MM.1S (cell line): ENCODE data around the gene LDLRAD4.

Experiments
- DNase-seq: peaks from one replicate; pipeline ENCODE4 v3.0.0-alpha.2; 2015
- H2AFZ ChIP-seq: fragments of 300-600 bp; sonication (generic); 2 replicates; pipeline ENCODE4 v1.6.0; 2016; ENCODE audit warnings: antibody characterized with exemption, low read length
- H3F3A ChIP-seq: fragments of 300-600 bp; sonication (generic); 2 replicates; pipeline ENCODE4 v1.6.1; 2016; ENCODE audit warnings: mild to moderate bottlenecking, antibody characterized with exemption, low read length, moderate library complexity, mixed read lengths; ENCODE audit not compliant: insufficient read depth
- H3K27ac ChIP-seq: fragments of 300-600 bp; sonication (generic); 2 replicates; pipeline ENCODE4 v1.5.1; 2016; ENCODE audit warnings: mild to moderate bottlenecking, low read length
- H3K27me3 ChIP-seq: fragments of 300-600 bp; sonication (generic); replicated peaks from 2 replicates; pipeline ENCODE4 v1.6.0; 2016; ENCODE audit warnings: low read length; ENCODE audit not compliant: insufficient read depth
- H3K36me3 ChIP-seq: fragments of 300-600 bp; sonication (generic); replicated peaks from 2 replicates; pipeline ENCODE4 v1.6.1; 2016; ENCODE audit warnings: mild to moderate bottlenecking, low read length, mixed read lengths; ENCODE audit not compliant: insufficient read depth
- H3K4me1 ChIP-seq: fragments of 300-600 bp; sonication (generic); 2 replicates; pipeline ENCODE4 v1.6.1; 2016; ENCODE audit warnings: low read length, mixed read lengths
- H3K4me2 ChIP-seq: fragments of 300-600 bp; sonication (generic); 2 replicates; pipeline ENCODE4 v1.6.0; 2016; ENCODE audit warnings: low read depth, low read length
- H3K4me3 ChIP-seq: fragments of 300-600 bp; sonication (generic); 2 replicates; pipeline ENCODE4 v1.5.1; 2016; ENCODE audit warnings: low read length, mixed read lengths
- H3K79me2 ChIP-seq: fragments of 300-600 bp; sonication (generic); 2 replicates; pipeline ENCODE4 v1.6.1; 2016; ENCODE audit warnings: mixed run types, low read length, mixed read lengths
- H3K9ac ChIP-seq: fragments of 300-600 bp; sonication (generic); 2 replicates; pipeline ENCODE4 v1.6.1; 2016; ENCODE audit warnings: low read length, mixed read lengths
- H3K9me2 ChIP-seq: fragments of 300-600 bp; sonication (generic); replicated peaks from 2 replicates; pipeline ENCODE4 v1.6.1; 2016; ENCODE audit warnings: mild to moderate bottlenecking, low read length, mixed read lengths; ENCODE audit not compliant: insufficient read depth
- H3K9me3 ChIP-seq: fragments of 300-600 bp; sonication (generic); replicated peaks from 2 replicates; pipeline ENCODE4 v1.6.1; 2016; ENCODE audit warnings: mild to moderate bottlenecking, low read length, mixed read lengths; ENCODE audit not compliant: insufficient read depth
- H4K20me1 ChIP-seq: fragments of 300-600 bp; sonication (generic); 2 replicates; pipeline ENCODE4 v1.6.1; 2016; ENCODE audit warnings: mild to moderate bottlenecking, low read length, moderate library complexity, mixed read lengths; ENCODE audit not compliant: insufficient read depth
- EZH2 ChIP-seq: fragments of 300-600 bp; sonication (generic); optimal IDR thresholded peaks from 2 replicates; pipeline ENCODE3; 2017; ENCODE audit warnings: low read depth, mild to moderate bottlenecking, antibody characterized with exemption, low read length, mixed read lengths
- EZH2phosphoT487 ChIP-seq: fragments of 300-600 bp; sonication (generic); IDR thresholded peaks from 2 replicates; pipeline ENCODE4 v1.6.1; 2018; ENCODE audit warnings: antibody characterized with exemption, low read length
- TF ChIP-seq, protein P1 (sequence below): fragments of 300-600 bp; sonication (generic); IDR thresholded peaks from 2 replicates; pipeline ENCODE4 v1.5.1; 2016; ENCODE audit warnings: antibody characterized with exemption, low read length, mixed read lengths

LDLRAD4 gene

DNA sequence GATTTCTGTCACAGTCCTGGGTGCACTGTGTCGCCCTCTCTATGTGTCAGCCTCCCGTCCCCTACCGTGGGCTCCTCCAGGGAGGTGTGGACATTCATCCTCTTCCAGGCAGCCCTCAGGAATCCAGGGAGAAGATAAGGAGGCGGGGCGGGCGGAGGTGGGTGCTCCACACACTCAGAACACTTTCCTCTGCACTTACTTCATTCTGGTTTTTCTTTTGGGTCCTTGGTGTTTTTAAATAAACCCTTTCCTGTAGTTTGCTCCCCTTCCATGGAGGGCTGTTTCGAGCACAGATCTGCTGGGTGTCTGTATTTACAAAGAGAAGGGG is 323.9 kb downstream of the LDLRAD4 start:
- H3K27me3 ChIP-seq: no peaks in the 10 kb centered on the region
- H3K36me3 ChIP-seq: no peaks in the 10 kb centered on the region
- no peaks in the 10 kb centered on the region for H4K20me1 ChIP-seq
- no peaks in the 10 kb centered on the region for H3F3A ChIP-seq
- no peak for DNase-seq
- no peaks in the 10 kb centered on the region for H3K9me2 ChIP-seq
- no peak overlapping the region for H3K4me2 ChIP-seq
- no peak overlapping the region for H2AFZ ChIP-seq
- H3K27ac ChIP-seq: no peak overlapping the region
- H3K4me1 ChIP-seq: no peaks in the 10 kb centered on the region
- TF ChIP-seq EZH2phosphoT487: no peak
- no peak for TF ChIP-seq EZH2
- TF ChIP-seq, protein P1, sequence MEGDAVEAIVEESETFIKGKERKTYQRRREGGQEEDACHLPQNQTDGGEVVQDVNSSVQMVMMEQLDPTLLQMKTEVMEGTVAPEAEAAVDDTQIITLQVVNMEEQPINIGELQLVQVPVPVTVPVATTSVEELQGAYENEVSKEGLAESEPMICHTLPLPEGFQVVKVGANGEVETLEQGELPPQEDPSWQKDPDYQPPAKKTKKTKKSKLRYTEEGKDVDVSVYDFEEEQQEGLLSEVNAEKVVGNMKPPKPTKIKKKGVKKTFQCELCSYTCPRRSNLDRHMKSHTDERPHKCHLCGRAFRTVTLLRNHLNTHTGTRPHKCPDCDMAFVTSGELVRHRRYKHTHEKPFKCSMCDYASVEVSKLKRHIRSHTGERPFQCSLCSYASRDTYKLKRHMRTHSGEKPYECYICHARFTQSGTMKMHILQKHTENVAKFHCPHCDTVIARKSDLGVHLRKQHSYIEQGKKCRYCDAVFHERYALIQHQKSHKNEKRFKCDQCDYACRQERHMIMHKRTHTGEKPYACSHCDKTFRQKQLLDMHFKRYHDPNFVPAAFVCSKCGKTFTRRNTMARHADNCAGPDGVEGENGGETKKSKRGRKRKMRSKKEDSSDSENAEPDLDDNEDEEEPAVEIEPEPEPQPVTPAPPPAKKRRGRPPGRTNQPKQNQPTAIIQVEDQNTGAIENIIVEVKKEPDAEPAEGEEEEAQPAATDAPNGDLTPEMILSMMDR: no peak
- H3K79me2 ChIP-seq: no peaks in the 10 kb centered on the region
- no peak overlapping the region for H3K9ac ChIP-seq
- H3K4me3 ChIP-seq: no peak overlapping the region
- no peaks in the 10 kb centered on the region for H3K9me3 ChIP-seq

- Histone ChIP-seq H3K4me1 (no peaks in the 10 kb centered on the region), H3K9me3 (no peaks in the 10 kb centered on the region), H3K79me2 (no peaks in the 10 kb centered on the region), H3K4me3 (no peak overlapping the region), H3K27ac (no peak overlapping the region), H3F3A (no peaks in the 10 kb centered on the region), H2AFZ (no peak overlapping the region), H4K20me1 (no peaks in the 10 kb centered on the region), H3K9me2 (no peaks in the 10 kb centered on the region), H3K4me2 (no peak overlapping the region), H3K9ac (no peak overlapping the region), H3K36me3 (no peaks in the 10 kb centered on the region), H3K27me3 (no peaks in the 10 kb centered on the region)
- TF ChIP-seq, protein P1: no peak
- TF ChIP-seq EZH2 (no peak), EZH2phosphoT487 (no peak)
- no peak for DNase-seq
Measured at GRCh38 chr18:13543144-13543543, 324.6 kb downstream of the LDLRAD4 start.

- H3K36me3 ChIP-seq: no peaks in the 10 kb centered on the region
- H3K9me2 ChIP-seq: no peaks in the 10 kb centered on the region
- no peaks in the 10 kb centered on the region for H3K27me3 ChIP-seq
- no peaks in the 10 kb centered on the region for H4K20me1 ChIP-seq
- H3K9ac ChIP-seq: no peak overlapping the region
- H3K9me3 ChIP-seq: no peaks in the 10 kb centered on the region
- DNase-seq: no peak
- no peak for TF ChIP-seq EZH2phosphoT487
- TF ChIP-seq, protein P1: no peak
- TF ChIP-seq EZH2: no peak
- H3K4me3 ChIP-seq: no peak overlapping the region
- no peak overlapping the region for H2AFZ ChIP-seq
- H3K79me2 ChIP-seq: no peaks in the 10 kb centered on the region
- H3K4me2 ChIP-seq: no peak overlapping the region
- no peak overlapping the region for H3K27ac ChIP-seq
- no peaks in the 10 kb centered on the region for H3K4me1 ChIP-seq
- no peaks in the 10 kb centered on the region for H3F3A ChIP-seq
Measured at GRCh38 chr18:13543811-13544732, 325.5 kb downstream of the LDLRAD4 start.
